ENCODE measurements around the gene CCDC97.

CCDC97 gene

DNA sequence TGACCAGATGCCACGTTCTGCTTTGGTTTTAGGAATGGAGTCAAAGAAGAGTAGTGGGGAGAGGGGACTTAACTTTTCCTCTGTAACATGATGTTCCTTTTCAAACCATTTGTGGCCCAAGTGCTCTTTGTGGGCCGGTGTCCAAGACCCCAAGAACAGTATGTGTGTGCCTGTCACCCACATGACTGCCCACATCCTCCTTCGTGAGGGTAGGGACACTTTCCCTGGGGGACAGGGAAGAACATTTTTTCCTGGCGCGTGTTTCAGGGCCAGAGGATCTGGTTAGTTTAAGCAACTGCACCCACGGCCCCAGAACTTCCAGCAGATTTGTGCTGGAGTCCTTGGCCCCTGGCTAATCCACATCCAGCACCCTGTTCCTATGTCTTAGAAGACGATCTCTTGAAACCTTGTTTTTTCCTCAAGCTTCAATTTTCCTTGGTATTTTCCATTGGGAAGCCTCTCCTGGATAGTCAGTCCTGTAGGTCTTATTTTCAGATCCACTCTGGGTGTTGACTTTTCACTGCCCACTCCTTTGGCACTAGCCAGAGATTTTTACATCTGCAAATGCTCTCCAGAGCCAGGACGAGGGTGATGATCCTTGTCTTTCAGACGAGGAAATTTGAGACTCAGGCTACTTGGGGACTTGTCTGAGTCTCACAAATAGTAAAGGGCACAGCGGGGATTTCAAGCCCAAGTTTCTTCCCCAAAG is 10.8 kb upstream of the CCDC97 start:
- DNase-seq = no peak

DNA sequence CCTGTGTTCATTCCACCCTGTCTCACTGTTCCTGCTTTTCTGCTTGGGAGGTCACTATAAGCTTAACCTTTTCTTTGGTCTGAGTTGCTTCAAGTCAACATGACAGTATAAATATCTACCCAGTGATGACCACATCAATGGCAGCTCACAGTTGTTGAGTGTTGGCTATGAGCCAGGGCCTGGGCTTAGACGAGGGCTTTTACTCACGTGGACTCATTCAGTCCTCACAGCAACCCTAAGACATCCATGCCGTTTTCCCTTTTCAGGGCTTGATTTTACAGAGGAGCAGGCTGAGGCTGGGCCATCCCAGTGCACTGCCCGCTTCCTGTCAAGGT is 10.2 kb upstream of the CCDC97 start:
- no peak for DNase-seq

DNA sequence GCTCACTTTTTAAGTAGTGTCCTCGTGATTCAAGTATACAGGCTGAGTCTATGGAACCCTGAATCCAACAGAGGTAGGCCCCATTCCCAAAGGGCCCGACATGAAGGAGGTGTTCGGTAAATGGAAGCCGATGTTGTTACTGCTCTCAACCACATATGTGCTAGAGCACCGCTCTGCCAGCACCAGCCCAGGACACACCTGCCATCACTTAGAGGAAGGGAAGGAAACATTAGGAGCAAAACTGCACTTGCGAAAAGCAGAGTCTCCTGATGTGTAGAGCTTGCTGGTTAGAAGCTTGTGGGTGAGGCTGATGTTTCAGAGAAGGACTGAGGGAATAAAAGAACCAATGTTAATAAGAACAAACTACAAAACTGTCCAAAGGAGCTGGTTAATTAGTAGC is 9.4 kb upstream of the CCDC97 start:
- no peak for DNase-seq

DNA sequence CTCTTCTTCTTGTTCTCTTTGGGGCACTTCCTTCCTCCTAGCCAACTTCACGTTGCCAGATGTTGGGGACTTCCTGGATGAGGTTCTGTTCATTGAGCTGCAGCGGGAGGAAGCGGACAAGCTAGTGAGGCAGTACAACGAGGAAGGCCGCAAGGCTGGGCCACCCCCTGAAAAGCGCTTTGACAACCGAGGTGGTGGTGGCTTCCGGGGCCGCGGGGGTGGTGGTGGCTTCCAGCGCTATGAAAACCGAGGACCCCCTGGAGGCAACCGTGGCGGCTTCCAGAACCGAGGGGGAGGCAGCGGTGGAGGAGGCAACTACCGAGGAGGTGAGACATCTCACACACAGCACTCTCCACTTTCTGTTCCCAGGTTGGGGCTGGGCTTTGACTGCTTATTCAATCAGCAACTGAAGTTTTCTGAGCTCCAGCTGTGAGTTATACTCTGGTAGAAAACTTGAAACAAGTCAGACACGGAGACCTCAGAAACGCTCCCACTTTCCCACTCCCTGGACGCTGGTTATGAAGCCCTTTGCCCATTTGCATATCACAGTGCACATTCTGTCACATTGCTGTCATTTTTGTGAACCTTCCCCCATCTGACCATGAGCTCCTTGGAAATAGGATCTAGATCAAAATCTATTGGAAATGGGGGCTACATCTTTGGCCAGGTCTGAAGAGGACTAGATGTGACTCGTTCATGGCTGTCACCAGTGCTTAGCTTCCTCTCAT is 7.2 kb upstream of the CCDC97 start:
- DNase-seq = no peak

DNA sequence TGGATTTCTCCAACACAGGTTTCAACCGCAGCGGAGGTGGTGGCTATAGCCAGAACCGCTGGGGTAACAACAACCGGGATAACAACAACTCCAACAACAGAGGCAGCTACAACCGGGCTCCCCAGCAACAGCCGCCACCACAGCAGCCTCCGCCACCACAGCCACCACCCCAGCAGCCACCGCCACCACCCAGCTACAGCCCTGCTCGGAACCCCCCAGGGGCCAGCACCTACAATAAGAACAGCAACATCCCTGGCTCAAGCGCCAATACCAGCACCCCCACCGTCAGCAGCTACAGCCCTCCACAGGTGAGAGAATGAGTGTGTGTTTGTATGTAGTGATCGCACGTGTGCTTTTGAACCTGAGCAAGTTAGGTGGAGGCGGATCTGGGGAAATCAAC is 6.0 kb upstream of the CCDC97 start:
- DNase-seq = no peak

DNA sequence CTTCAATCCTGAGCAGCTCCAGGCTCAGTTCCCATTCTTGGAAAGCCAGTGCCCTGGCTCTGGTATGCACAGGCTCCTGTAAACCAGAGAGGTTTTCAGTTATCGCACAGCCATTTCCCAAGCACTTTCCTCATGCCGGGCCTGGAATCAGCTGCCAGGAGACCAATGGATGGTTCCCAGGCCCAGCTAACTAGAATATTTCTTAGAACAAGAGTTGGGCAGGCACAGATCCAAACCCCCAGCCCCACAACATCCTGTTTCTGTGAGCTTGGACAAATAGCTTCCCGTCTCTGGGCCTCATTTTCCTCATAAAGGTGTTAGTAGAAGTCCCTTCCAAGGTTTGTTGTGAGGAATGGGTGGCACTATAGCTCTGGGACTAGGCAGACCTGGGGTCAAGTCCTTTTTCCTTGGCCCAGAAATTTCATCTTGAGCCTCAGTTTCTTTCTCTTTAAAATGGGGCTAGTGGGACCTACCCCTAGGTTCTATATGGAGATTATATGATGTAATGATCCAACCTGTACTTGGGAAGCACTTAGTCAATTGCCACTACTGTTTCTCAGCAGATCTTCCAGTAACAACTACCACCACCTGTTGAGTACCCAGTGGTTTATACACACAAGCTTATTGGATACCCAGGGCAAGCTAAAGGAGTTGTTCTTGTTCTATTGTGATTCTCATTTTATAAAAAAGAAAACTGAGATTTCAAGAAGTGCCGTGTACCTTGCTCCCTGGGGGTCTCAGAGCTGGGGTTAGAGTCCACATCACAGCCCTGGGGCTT is 5.1 kb upstream of the CCDC97 start:
- DNase-seq = no peak

DNA sequence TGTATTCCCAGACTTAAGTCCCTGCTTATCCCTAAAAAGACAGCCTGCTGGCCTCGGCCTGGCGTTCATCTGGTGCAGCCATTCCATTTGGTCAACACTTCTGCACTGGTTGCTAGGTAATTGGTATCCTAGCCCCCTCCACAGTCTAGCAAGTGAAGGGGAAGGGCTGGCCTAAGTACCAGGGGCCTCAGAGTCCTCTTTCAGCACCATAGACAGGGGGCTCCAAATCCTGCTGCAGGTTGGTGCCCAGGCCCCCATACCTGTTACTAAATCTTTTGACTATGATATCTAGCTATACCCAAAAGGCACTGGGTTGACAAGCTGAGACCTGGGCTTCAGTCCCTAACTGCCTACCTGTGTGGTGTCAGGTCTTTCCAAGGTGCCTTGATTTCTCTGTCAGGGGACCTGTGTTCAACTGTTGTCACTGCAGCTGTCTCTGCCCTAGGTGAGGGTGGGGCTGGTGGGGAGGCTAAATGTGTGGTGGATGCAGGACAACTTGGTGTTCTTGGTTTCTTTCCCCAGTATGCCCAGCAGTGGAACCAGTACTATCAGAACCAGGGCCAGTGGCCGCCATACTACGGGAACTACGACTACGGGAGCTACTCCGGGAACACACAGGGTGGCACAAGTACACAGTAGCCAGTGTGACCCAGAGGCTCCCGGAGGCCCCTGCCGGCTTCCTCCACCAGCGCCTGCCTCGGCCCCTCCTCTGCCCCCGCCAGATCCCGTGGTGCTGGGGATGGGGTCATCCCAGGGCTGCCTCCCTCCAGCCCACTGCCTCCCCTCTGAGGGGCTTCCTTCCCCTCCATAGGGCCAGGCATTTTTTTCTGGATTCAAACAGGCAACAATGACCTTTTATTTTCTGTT is 3.8 kb upstream of the CCDC97 start:
- DNase-seq = no peak

DNA sequence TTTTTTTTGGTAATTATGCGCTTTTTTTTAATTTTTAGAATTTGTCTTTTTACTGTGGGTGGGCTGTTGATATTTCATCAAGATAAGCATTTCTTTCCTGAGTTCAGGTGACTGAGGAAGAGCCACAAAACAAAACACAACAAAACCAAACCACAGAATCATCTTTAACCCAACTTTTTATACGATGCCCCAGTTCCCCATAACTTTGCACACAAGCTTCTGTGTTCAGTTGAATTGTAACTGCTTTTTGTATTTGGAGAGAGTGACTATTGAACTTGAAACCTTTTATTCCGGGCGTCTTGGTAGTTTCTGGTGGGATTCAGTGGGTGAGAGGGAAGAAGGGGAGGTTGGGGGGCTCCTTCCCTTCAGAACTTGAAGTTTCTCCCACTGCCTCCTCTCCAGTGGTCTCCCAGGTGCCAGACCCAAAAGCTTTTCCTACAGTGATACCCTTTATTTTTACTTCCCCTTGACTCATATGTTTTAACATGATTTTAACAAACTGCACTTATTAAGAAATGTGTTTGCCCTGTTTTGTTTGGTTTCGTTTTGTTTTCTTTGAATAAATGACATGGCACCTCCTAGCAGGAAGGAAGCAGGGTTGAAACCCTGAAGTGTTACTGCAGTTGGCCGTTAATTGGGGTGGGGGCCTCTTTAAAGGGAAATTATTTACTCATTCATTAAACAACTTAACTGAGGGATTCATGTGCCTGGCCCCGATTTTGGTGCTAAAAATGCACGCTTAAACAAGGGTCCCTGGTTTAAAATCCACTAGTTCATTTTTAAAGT is 2.7 kb upstream of the CCDC97 start:
- DNase-seq = no peak

DNA sequence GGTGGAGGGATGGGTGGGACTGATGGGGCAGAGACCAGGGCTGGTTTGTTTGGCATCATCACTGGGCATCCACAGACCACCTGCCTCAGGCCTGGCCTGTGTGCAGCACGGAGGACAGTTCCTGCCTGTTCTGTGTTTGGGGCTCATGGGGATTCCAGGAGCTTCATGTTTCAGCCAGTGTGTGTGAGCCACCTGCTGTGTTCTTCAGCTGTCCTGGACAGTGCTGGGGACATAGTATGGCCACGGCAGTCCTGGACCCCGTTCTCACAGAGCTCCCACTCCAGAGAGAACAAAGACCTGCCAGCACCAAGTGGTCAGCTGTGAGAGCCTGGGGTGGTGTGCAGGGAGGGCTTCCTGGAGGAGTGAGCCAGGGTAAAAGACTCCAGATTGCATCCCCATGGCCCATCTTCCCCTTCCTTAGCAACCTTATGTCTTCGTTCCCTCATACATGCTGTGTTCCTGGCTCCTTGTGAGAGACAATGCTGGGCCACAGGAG is 2.0 kb upstream of the CCDC97 start:
- no peak for DNase-seq

DNA sequence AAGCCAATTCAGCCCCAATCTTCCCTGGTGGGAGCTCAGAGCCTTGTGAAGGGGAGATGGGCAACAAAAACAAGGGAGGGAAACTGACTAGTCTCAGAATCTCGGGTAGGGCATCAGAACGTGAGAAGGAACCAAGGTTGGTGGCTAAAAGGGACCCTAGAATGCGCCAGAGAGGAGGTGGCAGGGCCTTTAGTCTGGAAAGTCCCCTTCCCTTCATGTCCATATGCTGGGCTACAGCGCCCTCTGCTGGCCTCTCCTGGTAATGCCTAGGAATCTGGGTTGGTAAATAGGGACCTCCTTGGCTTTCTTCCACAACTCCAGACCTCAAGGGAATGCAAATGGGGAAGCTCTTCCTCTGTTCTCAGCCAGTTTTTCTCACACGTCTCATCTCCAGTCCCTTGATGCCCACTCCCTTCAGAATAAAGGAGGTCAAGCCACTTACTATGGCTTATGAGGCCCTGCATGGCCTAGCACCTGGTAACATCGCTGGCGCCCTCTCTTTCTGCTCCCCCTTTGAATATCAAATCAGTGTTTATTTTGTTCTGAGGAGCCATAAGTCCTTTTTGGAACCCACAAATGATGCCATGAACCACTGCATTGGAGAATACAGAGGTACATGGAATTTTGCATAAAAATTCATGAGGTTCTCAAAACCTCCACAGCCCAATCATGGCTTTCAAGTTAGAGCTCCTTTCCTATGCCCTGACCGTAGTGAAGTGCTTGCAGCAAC is 1.4 kb upstream of the CCDC97 start:
- peak; percentile 73 for DNase-seq

DNA sequence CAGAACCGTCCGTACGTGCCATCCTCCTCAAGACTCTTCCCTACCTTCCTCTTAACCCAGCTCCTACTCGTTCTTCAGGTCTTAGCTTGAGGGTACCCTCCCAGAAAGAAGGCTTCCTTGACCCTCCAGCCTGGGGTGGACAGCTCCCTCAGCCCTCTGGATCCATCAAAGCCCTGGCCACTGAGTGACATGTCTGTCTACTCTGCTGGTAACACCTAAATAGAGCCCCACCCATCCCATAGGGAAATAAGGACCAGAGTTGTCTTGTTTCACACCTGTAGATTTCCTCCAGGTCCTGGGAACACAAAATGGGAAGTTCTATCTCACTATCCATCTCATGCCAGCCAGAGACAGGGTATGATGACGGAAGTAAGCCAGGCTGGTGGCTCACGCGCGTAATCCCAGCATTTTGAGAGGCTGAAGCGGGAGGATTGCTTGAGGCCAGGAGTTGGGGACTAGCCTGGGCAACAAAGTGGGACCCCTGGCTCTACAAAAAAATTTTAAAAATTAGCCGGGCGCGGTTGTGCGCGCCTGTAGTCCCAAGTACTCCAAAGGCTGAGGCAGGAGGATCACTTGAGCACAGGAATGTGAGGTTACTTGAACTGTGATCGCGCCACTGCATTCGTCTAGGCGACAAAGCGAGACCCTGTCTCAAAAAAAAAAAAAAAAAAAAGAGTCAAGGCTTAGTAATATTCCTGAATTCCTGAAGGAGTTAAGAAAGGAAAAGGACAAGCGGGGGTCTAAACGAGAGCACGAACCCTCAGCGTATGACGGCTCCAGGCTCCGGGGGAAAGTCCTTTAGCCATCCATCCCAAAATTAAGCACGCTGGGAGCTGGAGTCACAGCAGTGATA is 566 bp upstream of the CCDC97 start:
- no peak for DNase-seq

DNA sequence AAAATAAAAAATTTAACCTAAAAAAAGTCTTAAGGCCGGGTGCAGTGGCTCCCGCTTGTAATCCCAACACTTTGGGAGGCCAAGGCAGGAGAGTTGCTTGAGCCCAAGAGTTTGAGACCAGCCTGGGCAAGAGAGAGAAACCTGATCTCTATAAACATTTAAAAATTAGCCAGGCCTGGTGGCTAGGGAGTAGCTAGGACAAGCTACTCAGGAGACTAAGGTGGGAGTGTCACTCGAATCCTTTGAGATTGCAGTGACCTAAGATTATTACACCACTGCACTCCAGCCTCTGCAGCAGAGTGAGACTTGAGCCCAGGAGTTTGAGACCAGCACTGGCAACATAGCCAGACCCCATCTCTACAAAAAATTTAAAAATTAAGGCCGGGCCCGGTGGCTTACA is 1.1 kb downstream of the CCDC97 start:
- DNase-seq = no peak

DNA sequence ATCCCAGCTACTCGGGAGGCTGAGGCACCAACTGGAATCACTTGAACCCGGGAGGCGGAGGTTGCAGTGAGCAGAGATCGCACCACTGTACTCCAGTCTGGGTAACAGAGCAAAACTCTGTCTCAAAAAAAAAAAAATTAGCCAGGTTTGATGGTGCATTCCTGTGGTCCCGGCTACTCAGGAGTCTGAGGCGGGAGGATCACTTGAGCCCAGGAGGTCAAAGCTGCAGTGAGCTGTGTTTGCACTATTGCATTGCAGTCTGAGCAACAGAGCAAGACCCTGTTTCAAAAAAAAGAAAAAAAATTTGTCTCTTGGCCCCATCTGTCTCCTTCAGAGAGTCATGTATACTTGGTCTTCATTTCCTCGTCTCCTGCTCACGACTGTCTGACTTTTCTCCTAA is 1.6 kb downstream of the CCDC97 start:
- DNase-seq = no peak

DNA sequence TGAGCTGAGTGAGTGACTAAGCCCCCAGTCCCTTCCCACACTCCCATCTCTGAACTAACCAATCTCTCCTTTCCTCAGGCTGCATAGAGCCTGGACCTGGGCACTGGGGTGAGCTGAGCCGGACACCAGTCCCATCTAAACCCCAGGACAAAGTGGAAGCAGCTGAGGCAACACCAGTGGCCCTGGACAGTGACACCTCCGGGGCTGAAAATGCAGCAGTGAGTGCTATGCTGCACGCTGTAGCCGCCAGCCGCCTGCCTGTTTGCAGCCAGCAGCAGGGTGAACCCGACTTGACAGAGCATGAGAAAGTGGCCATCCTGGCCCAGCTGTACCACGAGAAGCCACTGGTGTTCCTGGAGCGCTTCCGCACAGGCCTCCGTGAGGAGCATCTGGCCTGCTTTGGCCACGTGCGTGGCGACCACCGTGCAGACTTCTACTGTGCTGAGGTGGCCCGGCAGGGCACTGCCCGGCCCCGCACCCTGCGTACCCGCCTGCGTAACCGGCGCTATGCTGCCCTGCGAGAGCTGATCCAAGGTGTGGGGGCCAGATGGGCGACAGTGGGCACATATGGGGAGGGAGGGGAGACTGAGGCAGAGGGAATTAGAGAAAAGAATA is 6.4 kb downstream of the CCDC97 start:
- no peak for DNase-seq

DNA sequence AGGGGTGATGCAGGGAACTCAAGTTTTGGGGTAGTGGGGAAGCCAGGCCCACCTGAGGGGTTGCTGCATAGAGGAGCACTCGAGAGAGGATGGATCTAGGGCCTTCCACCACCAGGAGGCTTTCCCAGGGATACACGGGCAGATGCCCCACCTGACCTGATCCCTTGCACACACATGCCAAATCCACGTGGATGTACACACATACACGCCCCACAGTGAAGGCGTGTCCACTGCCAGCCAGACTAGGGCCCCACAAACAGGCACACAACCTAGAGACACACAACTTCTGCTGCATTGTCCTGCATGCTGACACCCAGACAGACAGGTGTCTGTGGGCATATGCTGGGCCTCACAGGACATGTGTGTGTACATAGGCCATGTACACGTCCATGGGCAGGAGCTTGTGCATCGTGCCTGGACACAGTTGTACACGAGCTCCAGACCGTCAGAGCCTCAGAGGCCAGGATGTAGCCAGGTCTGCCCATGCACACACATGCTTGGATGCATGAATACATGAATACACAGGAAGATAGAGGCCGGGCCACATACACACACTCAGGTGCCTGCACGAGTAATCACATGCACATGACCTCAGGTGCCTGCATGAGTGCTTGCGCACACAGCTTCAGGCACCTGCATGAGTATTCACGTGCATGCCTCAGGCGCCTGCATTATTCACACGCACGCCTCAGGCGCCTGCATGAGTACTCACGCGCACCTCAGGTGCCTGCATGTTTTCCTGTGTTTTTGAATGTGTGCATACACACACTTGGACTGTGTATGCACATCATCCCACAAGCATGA is 8.9 kb downstream of the CCDC97 start:
- no peak for DNase-seq

DNA sequence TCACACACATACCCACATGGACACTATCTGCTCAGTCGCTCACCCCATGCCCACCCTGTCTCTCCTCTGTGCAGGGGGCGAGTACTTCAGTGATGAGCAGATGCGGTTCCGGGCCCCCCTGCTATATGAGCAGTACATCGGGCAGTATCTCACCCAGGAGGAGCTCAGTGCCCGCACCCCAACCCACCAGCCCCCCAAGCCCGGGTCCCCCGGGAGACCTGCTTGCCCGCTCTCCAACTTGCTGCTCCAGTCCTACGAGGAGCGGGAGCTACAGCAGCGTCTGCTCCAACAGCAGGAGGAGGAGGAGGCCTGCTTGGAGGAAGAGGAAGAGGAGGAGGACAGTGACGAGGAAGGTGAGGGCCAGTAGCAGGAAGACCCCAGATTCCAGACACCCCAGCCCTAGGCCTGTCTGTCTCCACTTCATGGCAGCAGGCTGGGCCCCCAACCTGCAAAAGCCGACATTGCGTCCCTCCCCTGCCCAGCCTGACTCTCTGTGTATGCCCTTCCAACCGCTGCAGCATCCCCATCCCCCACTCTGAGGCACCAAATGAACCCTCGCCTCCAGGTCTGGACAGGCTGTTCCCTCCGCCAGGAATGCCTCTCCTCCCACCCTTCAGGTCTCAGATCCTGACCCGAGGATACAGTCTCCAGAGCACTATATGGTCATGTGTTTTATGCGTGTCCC is 9.7 kb downstream of the CCDC97 start:
- DNase-seq = no peak

DNA sequence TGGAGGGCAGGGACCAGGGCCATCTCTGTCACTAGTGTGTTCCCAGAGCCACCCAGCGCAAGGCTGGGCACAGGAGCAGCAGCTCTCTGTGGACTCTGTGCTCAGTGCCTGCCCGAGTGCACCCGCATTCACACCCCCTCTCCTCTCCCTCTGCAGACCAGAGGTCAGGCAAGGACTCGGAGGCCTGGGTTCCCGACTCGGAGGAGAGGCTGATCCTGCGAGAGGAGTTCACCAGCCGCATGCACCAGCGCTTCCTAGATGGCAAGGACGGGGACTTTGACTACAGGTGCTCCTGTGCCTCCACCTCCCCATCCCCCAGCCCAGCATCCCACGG is 10.2 kb downstream of the CCDC97 start:
- no peak for DNase-seq

DNA sequence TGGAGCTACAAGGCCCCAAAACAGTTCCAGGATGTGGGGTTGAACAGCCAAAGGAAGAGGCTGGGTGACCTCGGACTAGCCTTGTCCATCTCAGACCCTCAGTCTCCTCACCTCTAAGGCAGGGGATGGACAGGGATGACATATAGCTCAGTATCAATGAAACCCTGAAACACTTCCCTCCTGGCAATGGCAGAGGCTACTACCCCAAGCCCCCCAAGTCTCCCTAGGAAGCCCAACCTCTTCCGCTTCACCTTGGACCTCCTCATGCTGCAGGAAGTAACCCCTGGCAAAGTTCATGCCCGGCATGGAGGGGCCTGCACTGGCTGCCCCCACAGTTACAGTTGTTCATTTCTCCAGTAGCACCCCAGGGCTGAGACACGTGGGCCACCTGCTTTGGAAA is 10.6 kb downstream of the CCDC97 start:
- no peak for DNase-seq

DNA sequence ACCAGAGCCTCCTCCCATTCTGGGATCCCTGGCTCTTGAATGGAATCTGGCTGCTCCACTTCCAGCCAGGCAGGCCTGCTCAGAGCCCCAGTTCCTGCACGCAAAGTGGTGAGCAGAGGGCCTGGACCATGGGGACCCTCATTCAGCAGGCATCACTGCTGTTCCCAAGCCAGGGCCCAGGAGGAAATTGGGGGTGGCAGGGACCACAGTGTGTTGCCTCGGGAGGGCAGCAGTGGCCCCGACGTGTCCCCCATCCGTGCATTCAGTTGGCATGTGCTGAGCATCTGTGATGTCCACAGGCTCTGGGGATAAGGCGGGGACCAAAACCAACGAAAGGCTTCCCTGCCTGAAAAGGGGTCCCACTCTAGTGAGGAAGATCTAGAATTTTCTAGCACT is 11.2 kb downstream of the CCDC97 start:
- no peak for DNase-seq

All from T1000 (cell line).